Common myeloid progenitor, CD34-positive (primary cell): ENCODE measurements around the gene ANKRD23.

ENCODE experiments used
- CTCF ChIA-PET: fragments of 350-600 bp; sonication (Branson Sonifier 250); formaldehyde crosslinking; loops from one replicate; lab custom pipeline; 2021; ENCODE audit warnings: antibody characterized with exemption; lab: Charles Lee
- POLR2A ChIA-PET: fragments of 350-600 bp; sonication (Branson Sonifier 250); formaldehyde crosslinking; loops from one replicate; lab custom pipeline; 2021; ENCODE audit warnings: antibody characterized with exemption; lab: Charles Lee
- DNase-seq, 3 donors: peaks; one replicate each; pipeline versions ENCODE4 v3.0.0 to v3.0.0-alpha.2; 2013
- H3K27ac ChIP-seq, 2 experiments: 1 replicate in 1 of 2; 2 replicates in 1 of 2; pipeline ENCODE4 v1.7.0; 2013; ENCODE audit warnings: inconsistent platforms in 2 of 2, low read length in 2 of 2, mild to moderate bottlenecking in 2 of 2, low read depth in 1 of 2, moderate library complexity in 1 of 2; ENCODE audit not compliant: severe bottlenecking in 2 of 2, insufficient read depth in 1 of 2, poor library complexity in 1 of 2
- H3K27me3 ChIP-seq, 5 experiments: replicated peaks in 2 of 5; 1 replicate in 3 of 5; 2 replicates in 2 of 5; pipeline versions ENCODE4 v1.6.1 to v1.7.0; 2013; ENCODE audit warnings: low read length in 4 of 5, mild to moderate bottlenecking in 2 of 5, moderate library complexity in 2 of 5, inconsistent platforms in 1 of 5; ENCODE audit not compliant: insufficient read depth in 5 of 5, control insufficient read depth in 4 of 5
- H3K36me3 ChIP-seq, 4 experiments: 1 replicate in 2 of 4; 2 replicates in 2 of 4; pipeline versions ENCODE4 v1.6.1 to v1.7.0; 2013; ENCODE audit warnings: low read length in 3 of 4, control low read depth in 1 of 4, mild to moderate bottlenecking in 1 of 4; ENCODE audit not compliant: control insufficient read depth in 4 of 4, insufficient read depth in 4 of 4
- H3K4me1 ChIP-seq, 4 experiments: 1 replicate in 3 of 4; 2 replicates in 1 of 4; pipeline versions ENCODE4 v1.6.1 to v1.7.1; 2013; ENCODE audit warnings: low read length in 3 of 4, mild to moderate bottlenecking in 3 of 4, control low read depth in 1 of 4, inconsistent platforms in 1 of 4, moderate library complexity in 1 of 4; ENCODE audit not compliant: control insufficient read depth in 4 of 4, insufficient read depth in 4 of 4; ENCODE audit errors: control extremely low read depth in 1 of 4
- H3K4me3 ChIP-seq, 7 experiments: 1 replicate in 4 of 7; 2 replicates in 3 of 7; pipeline versions ENCODE4 v1.5.1 to v1.7.0; 2013; ENCODE audit warnings: mild to moderate bottlenecking in 7 of 7, low read length in 6 of 7, moderate library complexity in 6 of 7, inconsistent platforms in 2 of 7, low read depth in 2 of 7, control low read depth in 1 of 7; ENCODE audit not compliant: insufficient read depth in 4 of 7, control insufficient read depth in 1 of 7; ENCODE audit errors: extremely low read depth in 1 of 7
- H3K9me3 ChIP-seq, 5 experiments: 1 replicate in 4 of 5; 2 replicates in 1 of 5; pipeline versions ENCODE4 v1.6.1 to v1.7.1; 2013; ENCODE audit warnings: low read length in 4 of 5, mild to moderate bottlenecking in 2 of 5, inconsistent platforms in 1 of 5, low read depth in 1 of 5, moderate library complexity in 1 of 5; ENCODE audit not compliant: control insufficient read depth in 4 of 5, insufficient read depth in 2 of 5; ENCODE audit errors: control extremely low read depth in 1 of 5
- WGBS: methylation state at CpG from one replicate; pipeline ENCODE4 v1.1.5; 2013; ENCODE audit not compliant: insufficient coverage; 5-methylcytosine and 5-hydroxymethylcytosine counted together

ANKRD23 gene

DNA sequence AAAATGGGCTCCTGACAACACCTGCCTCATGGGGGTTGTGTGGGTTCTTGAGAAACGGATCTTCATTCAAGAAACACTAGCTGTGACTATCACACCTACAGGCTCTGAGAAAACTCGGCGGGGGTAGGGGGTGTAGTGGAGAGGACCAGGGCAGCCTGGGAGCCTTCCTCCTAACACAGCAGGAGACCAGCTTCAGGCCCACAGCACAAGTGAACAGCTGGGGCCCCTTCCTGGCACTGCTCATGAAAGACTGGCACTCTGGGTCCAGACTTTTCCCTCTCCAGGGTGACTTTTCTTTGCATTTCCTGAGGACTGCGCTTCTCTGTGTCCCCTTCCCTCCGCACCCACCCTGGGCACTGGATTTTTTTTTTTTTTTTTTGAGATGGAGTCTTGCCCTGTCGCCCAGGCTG is 33.2 kb upstream of the ANKRD23 start:
- 88% methylated on average over 1 of the region's 6 CpGs for WGBS
- no peak for DNase-seq
- Histone ChIP-seq H3K4me1 (peaks cover 0 to 5% (median 0%) of the 10 kb centered on the region in 4 experiments), H3K9me3 (no peaks in the 10 kb centered on the region), H3K4me3 (no peak overlapping the region), H3K27ac (no peak overlapping the region), H3K36me3 (no peaks in the 10 kb centered on the region), H3K27me3 (peaks cover 0 to 7% (median 0%) of the 10 kb centered on the region in 5 experiments)
- POLR2A ChIA-PET = no interaction called here
- CTCF ChIA-PET = no interaction called here

DNA sequence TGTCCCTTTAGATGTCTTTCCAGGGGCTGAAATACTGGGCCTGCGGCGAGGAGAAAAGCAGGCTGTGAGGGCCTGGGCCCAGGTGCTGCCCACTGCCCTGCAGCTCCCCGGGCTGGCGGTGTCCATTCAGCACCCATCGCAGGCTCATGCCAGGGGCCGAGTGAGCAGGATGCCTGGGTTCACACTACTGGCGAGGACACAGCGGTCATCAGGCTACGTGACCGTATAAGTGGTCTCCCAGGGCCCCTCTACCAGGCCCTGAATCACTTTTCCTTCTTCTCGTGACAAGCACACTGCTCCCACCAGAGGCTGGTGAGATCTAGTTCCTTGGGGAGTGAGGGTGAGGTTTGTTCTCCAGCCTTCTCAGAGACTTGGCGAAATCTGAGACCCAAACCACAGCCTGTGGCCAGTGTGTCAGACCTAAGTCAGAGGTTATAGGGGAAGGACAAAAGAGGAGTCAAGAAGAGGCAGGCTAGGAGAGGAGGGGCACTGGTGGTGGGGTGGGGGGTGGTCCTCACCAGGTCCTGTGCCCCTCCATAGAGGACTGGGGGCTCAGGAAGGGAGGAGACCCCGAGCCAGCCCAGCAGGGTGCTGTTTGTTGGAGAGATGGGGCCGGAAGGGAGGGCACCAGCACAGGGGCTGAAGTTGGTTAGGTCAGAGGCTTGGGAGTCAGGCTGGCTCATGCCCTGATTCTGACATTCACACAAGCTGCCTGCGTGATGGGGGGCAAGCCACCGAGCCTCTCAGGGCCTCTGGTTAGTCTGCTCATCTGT is 32.6 kb upstream of the ANKRD23 start:
- Histone ChIP-seq H3K4me3 (no peak overlapping the region), H3K27me3 (peaks cover 0 to 5% (median 0%) of the 10 kb centered on the region in 5 experiments), H3K27ac (no peak overlapping the region), H3K4me1 (peaks cover 0 to 5% (median 0%) of the 10 kb centered on the region in 4 experiments), H3K9me3 (no peaks in the 10 kb centered on the region), H3K36me3 (no peaks in the 10 kb centered on the region)
- POLR2A ChIA-PET = no interaction called here
- DNase-seq = no peak
- WGBS = 97% methylated on average over 15 of the region's 16 CpGs
- CTCF ChIA-PET = no interaction called here

DNA sequence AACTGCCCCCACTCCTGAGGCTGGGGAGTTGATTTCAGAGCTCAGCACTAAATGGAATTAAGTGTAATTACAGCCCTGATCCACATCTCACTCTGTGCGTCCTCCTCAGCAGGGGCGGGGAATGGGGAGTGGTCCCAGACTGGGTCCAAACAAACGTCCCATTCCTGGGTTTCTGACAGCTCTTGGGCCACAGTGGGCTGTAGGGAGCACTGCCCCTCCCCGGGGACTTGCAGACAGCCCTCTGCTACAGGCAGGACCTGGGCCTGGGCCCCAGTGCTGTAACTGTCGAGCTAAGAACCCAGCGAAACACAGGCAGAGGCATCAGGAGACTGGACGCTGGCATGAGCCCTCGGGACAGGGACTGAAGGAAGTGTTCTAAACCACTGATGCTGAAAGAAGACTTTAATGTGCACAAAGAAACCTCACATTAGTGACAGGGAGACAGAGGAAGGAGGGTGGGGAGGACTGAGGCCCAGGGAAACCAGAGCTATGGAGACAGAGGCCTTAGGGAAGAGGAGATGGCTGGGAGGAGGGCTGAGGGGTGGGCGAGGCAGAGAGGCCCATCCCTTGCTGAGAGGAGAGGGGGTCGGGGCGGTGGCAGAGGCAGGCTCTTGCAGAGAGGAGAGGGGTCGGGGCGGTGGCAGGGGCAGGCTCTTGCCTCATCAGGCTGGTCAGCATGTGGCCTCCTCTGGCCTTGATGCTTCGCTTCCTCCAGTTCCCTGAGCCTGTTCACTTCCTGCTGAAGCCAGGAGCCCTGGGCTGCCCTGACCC is 31.9 kb upstream of the ANKRD23 start:
- POLR2A ChIA-PET = no interaction called here
- Histone ChIP-seq H3K27ac (no peak overlapping the region), H3K9me3 (no peaks in the 10 kb centered on the region), H3K4me1 (peaks cover 0 to 12% (median 4%) of the 10 kb centered on the region in 4 experiments), H3K36me3 (no peaks in the 10 kb centered on the region), H3K27me3 (peaks cover 0 to 5% (median 0%) of the 10 kb centered on the region in 5 experiments), H3K4me3 (no peak overlapping the region)
- WGBS = 97% methylated on average over 9 of the region's 14 CpGs
- CTCF ChIA-PET = interaction anchor here (0.7 kb wide), 1 partner anchor 72 kb away, joined by 3 read pairs; no protein-coding TSS in a partner anchor
- DNase-seq = no peak

- 70% methylated on average over 11 of the region's 18 CpGs for WGBS
- no peaks in the 10 kb centered on the region for H3K9me3 ChIP-seq
- CTCF ChIA-PET = interaction anchor here (0.5 to 2.3 kb wide), 8 partner anchors 10 to 470 kb away, joined by 3 to 6 read pairs (median 4); partner anchors contain the start of gene ANKRD39
- H3K27me3 ChIP-seq = peaks cover 0 to 5% (median 4%) of the 10 kb centered on the region in 5 experiments
- peak in 2 of 3 donors; percentile 47 to 53 for DNase-seq
- H3K36me3 ChIP-seq = no peaks in the 10 kb centered on the region
- no peak overlapping the region for H3K27ac ChIP-seq
- H3K4me1 ChIP-seq = peaks cover 0 to 17% (median 12%) of the 10 kb centered on the region in 4 experiments
- no peak overlapping the region for H3K4me3 ChIP-seq
- POLR2A ChIA-PET = interaction anchor here (1.0 to 1.1 kb wide), 2 partner anchors 16 to 80 kb away, joined by 3 read pairs; partner anchors contain the start of gene ANKRD39
These were observed 30.5 kb upstream of the ANKRD23 start for GRCh38 chr2:96874198-96874831.

GRCh38 chr2:96873651-96874096 is 29.9 kb upstream of the ANKRD23 start:
- H3K9me3 ChIP-seq = no peaks in the 10 kb centered on the region
- no peaks in the 10 kb centered on the region for H3K36me3 ChIP-seq
- no peak overlapping the region for H3K27ac ChIP-seq
- H3K4me1 ChIP-seq = peaks cover 0 to 17% (median 14%) of the 10 kb centered on the region in 4 experiments
- WGBS = 48% methylated on average over 5 of the region's 8 CpGs
- H3K27me3 ChIP-seq = peaks cover 0 to 5% (median 4%) of the 10 kb centered on the region in 5 experiments
- ChIA-PET POLR2A (interaction anchor here (1.0 to 1.1 kb wide), 2 partner anchors 16 to 80 kb away, joined by 3 read pairs; partner anchors contain the start of gene ANKRD39), CTCF (interaction anchor here (0.9 to 2.3 kb wide), 8 partner anchors 10 to 81 kb away, joined by 3 to 6 read pairs (median 4); partner anchors contain the start of gene ANKRD39)
- DNase-seq = no peak
- no peak overlapping the region for H3K4me3 ChIP-seq

DNA sequence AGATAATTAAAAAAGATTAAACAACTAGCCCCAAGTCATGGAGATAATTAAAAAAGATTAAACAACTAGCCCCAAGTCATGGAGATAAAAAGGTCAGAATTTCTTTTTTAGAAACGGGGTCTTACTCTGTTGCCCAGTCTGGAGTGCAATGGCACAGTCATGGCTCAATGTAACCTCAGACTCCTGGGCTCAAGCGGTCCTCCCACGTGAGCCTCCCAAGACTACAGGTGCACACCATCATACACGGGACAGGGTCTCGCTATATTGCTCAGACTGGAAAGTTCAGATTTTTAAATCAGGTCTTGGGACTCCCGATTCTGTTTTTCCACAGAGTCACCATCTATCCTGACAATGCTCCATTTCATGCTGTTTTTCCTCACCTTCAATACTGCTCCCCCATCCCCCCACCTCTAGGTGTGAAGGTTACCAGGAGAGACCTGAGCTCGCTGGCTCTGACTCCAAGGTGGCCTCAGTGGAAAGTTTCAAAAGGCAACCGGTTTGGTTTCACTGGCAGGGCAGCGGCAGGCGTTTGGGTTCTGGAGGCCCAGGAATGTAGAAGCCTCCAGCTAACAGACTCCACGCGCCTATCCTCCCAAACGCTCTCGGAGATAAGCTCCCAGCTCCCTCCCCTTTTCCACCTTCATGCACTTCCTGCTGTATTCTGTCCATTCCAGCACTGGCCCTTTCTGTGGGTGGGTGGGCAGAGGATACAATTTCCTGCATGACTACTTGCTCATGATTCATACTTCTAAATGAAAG is 28.9 kb upstream of the ANKRD23 start:
- CTCF ChIA-PET = interaction anchor here (1.0 to 2.3 kb wide), 6 partner anchors 14 to 89 kb away, joined by 3 to 6 read pairs (median 4); no protein-coding TSS in a partner anchor
- Histone ChIP-seq H3K27ac (no peak overlapping the region), H3K36me3 (no peaks in the 10 kb centered on the region), H3K9me3 (no peaks in the 10 kb centered on the region), H3K27me3 (peaks cover 0 to 5% (median 4%) of the 10 kb centered on the region in 5 experiments), H3K4me3 (no peak overlapping the region), H3K4me1 (peaks cover 0 to 24% (median 22%) of the 10 kb centered on the region in 4 experiments)
- WGBS = 98% methylated on average over 10 of the region's 14 CpGs
- DNase-seq = no peak
- POLR2A ChIA-PET = no interaction called here
